HCT116 (cell line): ENCODE measurements around the gene TCF21. TPM values are rescaled to one million over a fixed set of nuclear protein-coding genes. Genes with fewer than 3 reads are reported as not detected.

Experiments
- ATAC-seq: fragments of 200-7000 bp; cut with Tn5 transposase; 2 replicates; pipeline ENCODE4 v1.9.1; 2020; ENCODE audit warnings: mild to moderate bottlenecking, moderate library complexity
- BruUV-seq: library from RNA; stranded (reverse); fragments of 400-500 nt; replicated peaks from 2 replicates; lab custom pipeline; 2021; lab: Mats Ljungman, UMichigan
- CTCF ChIA-PET: fragments of 300-600 bp; sonication (Branson Sonifier 250); formaldehyde crosslinking; loops from one replicate; lab custom pipeline; 2021; ENCODE audit warnings: antibody characterized with exemption; lab: Charles Lee
- POLR2A ChIA-PET: fragments of 300-600, 350-600 bp; sonication (Branson Sonifier 250); formaldehyde crosslinking; loops from one replicate; lab custom pipeline; 2021; ENCODE audit warnings: antibody characterized with exemption; lab: Charles Lee
- RAD21 ChIA-PET, 2 experiments: fragments of 300-600 bp; sonication (Branson Sonifier 250); formaldehyde crosslinking; loops; one replicate each; lab custom pipeline; 2023; ENCODE audit warnings: low total read pairs in 2 of 2; ENCODE audit not compliant: uncharacterized antibody in 2 of 2, unreplicated experiment in 2 of 2, low non-redundant PET in 1 of 2; lab: Charles Lee
- DNase-seq: peaks from one replicate; pipeline ENCODE4 v3.0.0-alpha.2; 2010; ENCODE audit warnings: low read depth, low spot score
- H2AFZ ChIP-seq: fragments of 200-600 bp; shearing (Covaris generic), sonication (generic); 2 replicates; pipeline ENCODE4 v1.6.1; 2017; ENCODE audit warnings: low read depth, mixed run types, mixed read lengths, antibody characterized with exemption, low read length; ENCODE audit not compliant: poor library complexity, severe bottlenecking
- H3K27ac ChIP-seq: 2 replicates; pipeline ENCODE4 v1.5.1; 2012; ENCODE audit warnings: low read depth, low read length
- H3K27me3 ChIP-seq: fragments of 200-600 bp; sonication (generic); 2 replicates; pipeline ENCODE4 v1.6.1; 2016; ENCODE audit warnings: mixed run types, low read length, mixed read lengths; ENCODE audit not compliant: insufficient read depth
- H3K36me3 ChIP-seq, 2 experiments: fragments of 200-500 bp in 1 of 2; fragments of 200-600 bp in 1 of 2; sonication (Bioruptor generic) in 1 of 2; sonication (generic) in 1 of 2; 2 replicates each; pipeline versions ENCODE4 v1.5.1 to v1.6.1; 2014 to 2016; ENCODE audit warnings: low read length in 2 of 2, inconsistent platforms in 1 of 2, mixed read lengths in 1 of 2, mixed run types in 1 of 2; ENCODE audit not compliant: insufficient read depth in 2 of 2, control insufficient read depth in 1 of 2
- H3K4me1 ChIP-seq, 2 experiments: fragments of 200-600 bp in 1 of 2; sonication (generic) in 1 of 2; 2 replicates each; pipeline versions ENCODE4 v1.5.1 to v1.6.1; 2012 to 2017; ENCODE audit warnings: low read length in 2 of 2, inconsistent platforms in 1 of 2, mild to moderate bottlenecking in 1 of 2, mixed read lengths in 1 of 2, mixed run types in 1 of 2, moderate library complexity in 1 of 2; ENCODE audit not compliant: insufficient read depth in 2 of 2, control insufficient read depth in 1 of 2
- H3K4me2 ChIP-seq: fragments of 200-600 bp; sonication (generic); 2 replicates; pipeline ENCODE4 v1.6.1; 2017; ENCODE audit warnings: mixed run types, low read length, mixed read lengths
- H3K4me3 ChIP-seq, 2 experiments: fragments of 200-600 bp in 1 of 2; sonication (generic) in 1 of 2; replicated peaks in 1 of 2; 2 replicates each; pipeline ENCODE4 v1.5.1; 2011 to 2016; ENCODE audit warnings: low read length in 2 of 2, control low read depth in 1 of 2, low read depth in 1 of 2, mild to moderate bottlenecking in 1 of 2, mixed read lengths in 1 of 2, mixed run types in 1 of 2
- H3K79me2 ChIP-seq: fragments of 200-600 bp; sonication (generic); 2 replicates; pipeline ENCODE4 v1.6.1; 2017; ENCODE audit warnings: mild to moderate bottlenecking, mixed run types, low read length, moderate library complexity, mixed read lengths; ENCODE audit not compliant: insufficient read depth
- H3K9ac ChIP-seq: fragments of 200-600 bp; sonication (generic); 2 replicates; pipeline ENCODE4 v1.6.1; 2016; ENCODE audit warnings: low read length, mixed read lengths
- H3K9me2 ChIP-seq: fragments of 200-600 bp; sonication (generic), shearing (Covaris generic); 2 replicates; pipeline ENCODE4 v1.6.1; 2017; ENCODE audit warnings: mixed run types, mild to moderate bottlenecking, moderate library complexity; ENCODE audit not compliant: insufficient read depth
- H3K9me3 ChIP-seq, 2 experiments: fragments of 200-500 bp in 1 of 2; fragments of 200-600 bp in 1 of 2; sonication (Bioruptor generic) in 1 of 2; sonication (generic) in 1 of 2; 2 replicates each; pipeline ENCODE4 v1.6.1; 2014 to 2017; ENCODE audit warnings: low read length in 2 of 2, mixed read lengths in 2 of 2, inconsistent platforms in 1 of 2, low read depth in 1 of 2, mild to moderate bottlenecking in 1 of 2, mixed run types in 1 of 2, moderate library complexity in 1 of 2; ENCODE audit not compliant: control insufficient read depth in 1 of 2, insufficient read depth in 1 of 2
- H4K20me1 ChIP-seq: fragments of 200-600 bp; sonication (generic), shearing (Covaris generic); 2 replicates; pipeline ENCODE4 v1.6.1; 2017; ENCODE audit warnings: mixed run types, mild to moderate bottlenecking, moderate library complexity; ENCODE audit not compliant: insufficient read depth
- CEBPB ChIP-seq: IDR thresholded peaks from 2 replicates; pipeline ENCODE4 v1.6.1; 2012; ENCODE audit warnings: low read depth
- EGR1 ChIP-seq: IDR thresholded peaks from 2 replicates; pipeline ENCODE4 v1.6.1; 2012; ENCODE audit warnings: low read depth
- ELF1 ChIP-seq: IDR thresholded peaks from 2 replicates; pipeline ENCODE4 v1.6.1; 2012; ENCODE audit warnings: low read depth, borderline replicate concordance
- POLR2A ChIP-seq: IDR thresholded peaks from 2 replicates; pipeline ENCODE4 v1.7.0; 2011; ENCODE audit warnings: borderline replicate concordance; ENCODE audit not compliant: insufficient read depth, insufficient read length; ENCODE audit errors: extremely low read depth
- RAD21 ChIP-seq: IDR thresholded peaks from 2 replicates; pipeline ENCODE4 v1.6.1; 2012; ENCODE audit warnings: low read depth, mild to moderate bottlenecking
- SIN3A ChIP-seq: IDR thresholded peaks from 2 replicates; pipeline ENCODE4 v1.6.1; 2012; ENCODE audit warnings: low read depth
- SP1 ChIP-seq: IDR thresholded peaks from 2 replicates; pipeline ENCODE4 v1.6.1; 2012; ENCODE audit warnings: low read depth
- TCF7L2 ChIP-seq: IDR thresholded peaks from 2 replicates; pipeline ENCODE4 v1.7.0; 2011; ENCODE audit warnings: borderline replicate concordance, inconsistent platforms; ENCODE audit not compliant: insufficient read depth, insufficient read length; ENCODE audit errors: extremely low read depth
- YY1 ChIP-seq: IDR thresholded peaks from 2 replicates; pipeline ENCODE4 v1.6.1; 2011; ENCODE audit warnings: low read length, low read depth, moderate library complexity, mild to moderate bottlenecking; ENCODE audit not compliant: insufficient replicate concordance; ENCODE audit errors: extremely low read depth
- ZNF274 ChIP-seq: fragments of 200-500 bp; sonication (Bioruptor generic); IDR thresholded peaks from 2 replicates; pipeline ENCODE4 v1.6.1; 2014; ENCODE audit warnings: mild to moderate bottlenecking, low read depth, low read length, inconsistent platforms
- intact Hi-C: fragments of 100-400 bp; cut with micrococcal nuclease; formaldehyde crosslinking; loops from 2 replicates; pipeline ENCODE4 v1.10.0; 2022
- total RNA-seq: library from RNA; stranded (reverse); gene quantifications from one replicate; pipeline ENCODE4 v1.2.1, GENCODE V29; 2021; ENCODE audit not compliant: unreplicated experiment
- TF ChIP-seq, protein P1 (sequence below): IDR thresholded peaks from 2 replicates; pipeline ENCODE4 v1.6.1; 2012
- TF ChIP-seq, protein P2 (sequence below): IDR thresholded peaks from 2 replicates; pipeline ENCODE4 v1.6.1; 2012; ENCODE audit warnings: low read depth

Gene TCF21
- total RNA-seq, 1 experiment from 2014 or later, result 0.20 TPM

DNA sequence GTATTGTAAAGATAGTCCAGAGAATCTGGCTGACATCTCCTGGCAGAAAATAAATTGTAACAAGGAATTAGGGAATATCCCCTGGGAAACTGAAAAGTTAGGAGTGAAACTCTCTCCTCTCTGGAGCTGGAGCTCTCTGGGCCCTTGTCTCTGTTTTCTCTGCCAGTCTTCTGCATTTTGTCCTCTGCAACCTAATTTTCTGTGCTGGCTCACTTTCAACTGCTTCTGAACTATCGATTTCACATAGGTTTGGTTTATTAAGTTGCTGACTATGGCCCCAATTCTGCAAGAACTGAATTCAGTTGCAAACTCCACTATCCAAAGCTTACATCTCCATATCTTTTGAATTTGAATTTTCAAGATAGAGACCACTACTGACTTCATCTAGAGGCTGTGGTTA lies 9.3 kb downstream of the TCF21 start:
- Histone ChIP-seq H3K36me3 (no peaks in the 10 kb centered on the region), H3K9me3 (no peaks in the 10 kb centered on the region), H3K27ac (no peak overlapping the region), H3K27me3 (peaks cover 24% of the 10 kb centered on the region; the same call in 1 of the 2 replicates), H2AFZ (no peak overlapping the region), H3K4me3 (no peak overlapping the region), H3K4me1 (peaks cover 0 to 11% of the 10 kb centered on the region in 2 experiments; a peak in 2 of 4 replicates), H3K9me2 (no peaks in the 10 kb centered on the region; the same call in 1 of the 2 replicates), H3K4me2 (no peak overlapping the region), H3K9ac (no peak overlapping the region), H3K79me2 (no peaks in the 10 kb centered on the region), H4K20me1 (no peaks in the 10 kb centered on the region)
- POLR2A ChIA-PET, result no interaction called here
- ATAC-seq (no peak), DNase-seq (no peak)
- RAD21 ChIA-PET, result no interaction called here
- CTCF ChIA-PET, result interaction anchor here (1.1 to 2.3 kb wide), 2 partner anchors 18 to 61 kb away, joined by 6 to 8 read pairs; no protein-coding TSS in a partner anchor
- no TSS peak for BruUV-seq
- intact Hi-C loops, result loop anchor here (5.0 kb wide), 1 partner anchor 311 kb away; no protein-coding TSS in a partner anchor
- no peak for TF ChIP-seq SIN3A
- TF ChIP-seq, protein P1, sequence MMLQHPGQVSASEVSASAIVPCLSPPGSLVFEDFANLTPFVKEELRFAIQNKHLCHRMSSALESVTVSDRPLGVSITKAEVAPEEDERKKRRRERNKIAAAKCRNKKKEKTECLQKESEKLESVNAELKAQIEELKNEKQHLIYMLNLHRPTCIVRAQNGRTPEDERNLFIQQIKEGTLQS, result no peak
- no peak for TF ChIP-seq ZNF274

DNA sequence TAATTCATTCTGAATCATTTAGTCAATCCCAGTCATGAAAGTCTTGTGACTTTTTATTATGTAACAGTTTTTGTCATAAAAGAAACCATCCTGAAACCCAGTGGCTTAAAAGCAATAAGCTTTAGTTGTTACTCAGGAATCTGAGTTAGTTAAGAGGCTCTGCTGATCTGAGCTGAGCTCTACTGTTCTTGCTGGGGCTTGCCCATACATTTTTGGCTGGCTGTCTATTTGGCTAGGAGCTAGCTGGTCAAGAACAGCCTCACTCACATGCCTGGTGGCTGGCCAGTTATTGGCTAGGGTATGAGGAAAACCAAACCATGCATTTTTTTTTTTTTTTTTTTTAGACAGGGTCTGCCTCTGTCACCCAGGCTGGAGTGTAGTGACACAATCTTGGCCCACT lies 10.6 kb downstream of the TCF21 start:
- no peak overlapping the region for H2AFZ ChIP-seq
- ATAC-seq (no peak), DNase-seq (no peak)
- no TSS peak for BruUV-seq
- H4K20me1 ChIP-seq, result no peaks in the 10 kb centered on the region
- H3K27ac ChIP-seq, result no peak overlapping the region
- peaks cover 18% of the 10 kb centered on the region; the same call in 1 of the 2 replicates for H3K27me3 ChIP-seq
- H3K9ac ChIP-seq, result no peak overlapping the region
- H3K4me2 ChIP-seq, result no peak overlapping the region
- H3K4me3 ChIP-seq, result no peak overlapping the region
- H3K9me3 ChIP-seq, result no peaks in the 10 kb centered on the region
- intact Hi-C loops, result loop anchor here (5.0 kb wide), 1 partner anchor 312 kb away; no protein-coding TSS in a partner anchor
- no peak for TF ChIP-seq SP1
- TF ChIP-seq YY1, result no peak
- TF ChIP-seq, protein P1, result no peak
- no peak for TF ChIP-seq POLR2A
- TF ChIP-seq EGR1, result no peak
- TF ChIP-seq ELF1, result no peak
- TF ChIP-seq, protein P2, sequence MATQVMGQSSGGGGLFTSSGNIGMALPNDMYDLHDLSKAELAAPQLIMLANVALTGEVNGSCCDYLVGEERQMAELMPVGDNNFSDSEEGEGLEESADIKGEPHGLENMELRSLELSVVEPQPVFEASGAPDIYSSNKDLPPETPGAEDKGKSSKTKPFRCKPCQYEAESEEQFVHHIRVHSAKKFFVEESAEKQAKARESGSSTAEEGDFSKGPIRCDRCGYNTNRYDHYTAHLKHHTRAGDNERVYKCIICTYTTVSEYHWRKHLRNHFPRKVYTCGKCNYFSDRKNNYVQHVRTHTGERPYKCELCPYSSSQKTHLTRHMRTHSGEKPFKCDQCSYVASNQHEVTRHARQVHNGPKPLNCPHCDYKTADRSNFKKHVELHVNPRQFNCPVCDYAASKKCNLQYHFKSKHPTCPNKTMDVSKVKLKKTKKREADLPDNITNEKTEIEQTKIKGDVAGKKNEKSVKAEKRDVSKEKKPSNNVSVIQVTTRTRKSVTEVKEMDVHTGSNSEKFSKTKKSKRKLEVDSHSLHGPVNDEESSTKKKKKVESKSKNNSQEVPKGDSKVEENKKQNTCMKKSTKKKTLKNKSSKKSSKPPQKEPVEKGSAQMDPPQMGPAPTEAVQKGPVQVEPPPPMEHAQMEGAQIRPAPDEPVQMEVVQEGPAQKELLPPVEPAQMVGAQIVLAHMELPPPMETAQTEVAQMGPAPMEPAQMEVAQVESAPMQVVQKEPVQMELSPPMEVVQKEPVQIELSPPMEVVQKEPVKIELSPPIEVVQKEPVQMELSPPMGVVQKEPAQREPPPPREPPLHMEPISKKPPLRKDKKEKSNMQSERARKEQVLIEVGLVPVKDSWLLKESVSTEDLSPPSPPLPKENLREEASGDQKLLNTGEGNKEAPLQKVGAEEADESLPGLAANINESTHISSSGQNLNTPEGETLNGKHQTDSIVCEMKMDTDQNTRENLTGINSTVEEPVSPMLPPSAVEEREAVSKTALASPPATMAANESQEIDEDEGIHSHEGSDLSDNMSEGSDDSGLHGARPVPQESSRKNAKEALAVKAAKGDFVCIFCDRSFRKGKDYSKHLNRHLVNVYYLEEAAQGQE, result no peak
- no peak for TF ChIP-seq CEBPB
- TF ChIP-seq ZNF274, result no peak
- no peak for TF ChIP-seq RAD21
- no peak for TF ChIP-seq TCF7L2
- no peaks in the 10 kb centered on the region; the same call in 1 of the 2 replicates for H3K9me2 ChIP-seq
- ChIA-PET RAD21 (no interaction called here), POLR2A (no interaction called here), CTCF (no interaction called here)
- H3K4me1 ChIP-seq, result peaks cover 0 to 11% of the 10 kb centered on the region in 2 experiments; a peak in 2 of 4 replicates
- no peaks in the 10 kb centered on the region for H3K79me2 ChIP-seq
- H3K36me3 ChIP-seq, result no peaks in the 10 kb centered on the region
